OCI-M2 (cell line): ENCODE results near the gene SNX19.

Experiments used
- DNase-seq: peaks from one replicate; lab custom pipeline; 2025; ENCODE audit not compliant: unreplicated experiment; lab: John Stamatoyannopoulos, UW

The SNX19 gene

GRCh38 chr11:130846606-130847005 is 69.7 kb downstream of the SNX19 start:
- DNase-seq, result no peak

DNA sequence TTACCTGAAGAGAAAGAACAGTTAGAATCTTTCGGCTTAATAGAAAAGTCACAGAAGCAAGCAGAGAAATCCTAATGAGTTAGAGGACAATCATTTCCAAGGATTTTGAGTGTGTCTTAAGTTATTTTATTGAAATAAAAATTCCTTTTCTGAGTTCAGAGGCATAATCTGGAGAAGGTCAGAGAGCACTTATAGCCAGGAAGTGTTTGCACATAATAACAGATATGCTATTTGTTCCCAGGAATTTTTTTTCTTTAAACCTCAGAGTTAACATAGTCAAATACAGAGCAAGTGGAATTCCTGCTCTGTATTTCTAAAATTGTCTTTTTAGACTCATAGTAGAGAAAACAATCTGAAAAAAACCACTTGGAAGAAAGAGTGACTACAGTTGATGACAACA is 74.3 kb downstream of the SNX19 start:
- no peak for DNase-seq

DNA sequence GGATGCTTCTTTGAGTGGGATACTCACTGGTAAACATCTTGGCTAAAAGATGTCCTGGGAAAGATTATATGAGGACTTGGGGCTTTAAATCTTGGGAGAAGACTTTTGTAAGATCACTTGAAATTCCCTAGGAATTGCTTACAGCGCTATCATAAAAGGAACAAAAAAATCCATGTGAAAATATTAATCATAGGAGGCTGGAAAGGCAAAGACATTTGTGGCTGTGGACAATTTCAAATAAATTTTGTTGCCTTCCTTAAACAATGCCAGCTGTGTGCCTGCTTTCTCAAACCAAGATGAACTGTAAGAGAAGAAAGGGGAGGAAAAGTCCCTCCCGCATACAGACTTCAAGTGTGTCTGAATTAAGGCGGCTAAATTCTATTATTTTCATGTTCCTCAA is 75.6 kb downstream of the SNX19 start:
- no peak for DNase-seq

GRCh38 chr11:130839981-130840666 is 76.2 kb downstream of the SNX19 start:
- DNase-seq, result no peak

GRCh38 chr11:130837194-130837593 is 79.1 kb downstream of the SNX19 start:
- no peak for DNase-seq

- no peak for DNase-seq
Observed at GRCh38 chr11:130834886-130835285, 81.4 kb downstream of the SNX19 start.

GRCh38 chr11:130832566-130833425 is 83.5 kb downstream of the SNX19 start:
- no peak for DNase-seq

GRCh38 chr11:130831976-130832375 is 84.3 kb downstream of the SNX19 start:
- DNase-seq, result no peak

DNA sequence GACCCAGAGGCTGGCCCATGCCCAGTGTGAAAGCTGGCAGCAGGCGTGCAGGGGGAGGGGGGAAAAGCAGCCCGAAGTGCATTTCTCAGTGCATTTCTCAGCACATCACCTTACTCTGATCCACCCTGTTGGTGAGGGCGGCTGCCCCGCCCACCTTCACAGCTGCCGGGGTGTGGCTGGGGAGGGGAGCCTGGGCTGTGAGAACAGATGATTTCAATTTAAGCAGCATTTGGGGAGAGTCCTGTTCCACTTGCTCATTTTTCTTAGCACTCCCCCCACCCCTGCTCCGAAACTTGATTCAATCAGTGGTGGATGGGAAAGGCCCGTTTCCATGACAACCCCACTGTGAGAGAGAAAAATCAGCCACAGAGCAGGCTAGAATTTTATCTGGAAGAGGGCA is 84.8 kb downstream of the SNX19 start:
- DNase-seq, result no peak

DNA sequence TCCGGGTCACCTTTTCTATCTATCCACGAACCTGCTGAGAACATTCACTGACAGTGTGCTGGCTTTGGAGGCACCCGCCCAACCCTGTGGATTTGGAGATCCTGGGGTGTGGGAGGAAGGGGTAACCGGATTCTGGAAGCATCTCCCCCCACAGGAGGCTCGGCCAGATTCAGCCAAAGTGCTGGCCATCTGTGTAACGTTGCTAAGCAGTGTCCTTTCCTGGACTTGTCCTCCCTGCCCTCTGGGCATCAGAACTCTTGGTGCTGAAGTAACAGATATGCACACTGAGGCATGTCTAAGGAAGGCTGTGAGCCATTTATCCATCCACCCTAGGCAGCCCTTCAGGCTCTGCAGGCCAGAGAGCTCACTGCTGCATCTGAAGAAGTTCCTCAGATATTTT is 85.7 kb downstream of the SNX19 start:
- no peak for DNase-seq

- no peak for DNase-seq
Observed at GRCh38 chr11:130829920-130830511, 86.3 kb downstream of the SNX19 start.

- DNase-seq, result no peak
Observed at GRCh38 chr11:130828741-130829140, 87.5 kb downstream of the SNX19 start.

- no peak for DNase-seq
Observed at GRCh38 chr11:130827451-130828377, 88.6 kb downstream of the SNX19 start.

DNA sequence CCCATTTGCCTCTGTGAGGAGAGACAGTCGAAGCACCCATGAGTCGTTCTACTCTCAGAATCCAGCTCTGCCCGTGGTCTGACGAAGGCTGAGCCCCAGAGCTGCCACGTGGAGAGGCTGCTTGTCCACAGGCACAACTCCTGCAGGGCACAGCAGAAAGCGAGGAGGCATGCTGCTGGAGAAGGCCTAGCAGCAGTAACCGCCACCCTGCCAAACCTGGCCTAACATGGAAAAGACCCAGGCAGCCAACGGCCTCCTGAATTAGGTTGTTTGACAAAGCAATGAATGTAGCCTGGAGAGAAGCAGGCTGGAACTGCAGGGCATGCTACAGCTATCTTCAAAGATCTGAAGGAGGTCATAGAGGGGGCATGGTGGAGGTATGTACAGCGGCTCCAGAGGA is 89.7 kb downstream of the SNX19 start:
- DNase-seq, result no peak

DNA sequence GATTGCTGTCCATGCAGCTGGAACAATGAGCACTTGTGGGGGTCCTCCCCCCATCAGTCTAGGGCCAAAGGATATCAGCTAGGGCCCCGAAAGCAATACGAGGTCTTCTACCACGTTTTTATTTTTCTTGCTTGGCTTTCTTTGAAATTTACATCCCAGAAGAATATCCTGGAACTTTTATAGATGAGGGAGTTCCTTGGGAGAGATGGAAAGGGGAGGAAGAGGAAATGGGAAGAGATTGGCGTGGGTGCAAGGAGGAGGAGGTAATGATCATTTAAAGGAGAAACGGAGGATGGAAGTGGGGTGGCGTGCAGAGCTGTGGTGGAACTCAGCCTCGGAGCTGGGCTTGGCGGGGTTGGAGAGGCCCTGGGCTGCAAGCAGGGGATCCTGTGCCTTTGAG is 90.3 kb downstream of the SNX19 start:
- DNase-seq, result no peak

DNA sequence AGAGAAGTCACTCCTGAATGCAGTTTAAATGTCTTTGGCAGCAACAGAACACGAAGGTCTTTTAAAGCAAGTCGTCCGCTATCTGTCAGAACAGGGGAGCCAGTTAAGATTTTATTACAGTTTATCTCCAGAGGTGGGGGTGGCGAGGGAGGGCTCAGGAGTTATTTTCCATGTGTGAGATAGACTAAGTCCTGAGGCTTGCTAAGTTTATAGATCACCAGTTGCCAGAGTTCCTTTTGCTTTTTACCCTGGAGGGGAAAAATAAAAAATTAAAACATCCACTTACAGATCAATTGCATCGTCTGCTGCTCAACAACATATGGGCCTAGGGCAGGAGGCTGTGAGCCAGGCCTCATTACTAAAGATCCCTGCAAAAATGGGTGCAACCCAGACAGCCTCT is 90.7 kb downstream of the SNX19 start:
- DNase-seq, result no peak
